HepG2 (cell line): ENCODE data around the gene CFAP69. TPM values are rescaled to one million over a fixed set of nuclear protein-coding genes. Genes with fewer than 3 reads are reported as not detected.

Experiments used
- ATAC-seq: fragments of 200-7000 bp; cut with Tn5 transposase; 3 replicates; pipeline ENCODE4 v1.9.1; 2020; ENCODE audit warnings: mild to moderate bottlenecking, moderate library complexity
- BruUV-seq: library from RNA; stranded (reverse); fragments of 400-500 nt; replicated peaks from 2 replicates; lab custom pipeline; 2021; lab: Mats Ljungman, UMichigan
- CTCF ChIA-PET: fragments of 300-600 bp; formaldehyde crosslinking; extraction: SDS; loops from one replicate; lab custom pipeline; 2021; ENCODE audit warnings: low total read pairs, inconsistent platforms, low intra/inter-chr PET ratio; lab: Yijun Ruan, JAX
- POLR2A ChIA-PET: fragments of 350-600 bp; sonication (Branson Sonifier 250); formaldehyde crosslinking; loops from one replicate; lab custom pipeline; 2020; ENCODE audit warnings: antibody characterized with exemption, inconsistent platforms; lab: Yijun Ruan, JAX
- DNase-seq: peaks from one replicate; pipeline ENCODE4 v3.0.0-alpha.2; 2015; ENCODE audit warnings: low spot score
- FAIRE-seq: peaks from 3 replicates; lab custom pipeline; 2011; peaks lifted over from hg19 to GRCh38; lab: Jason Lieb, UNC
- H2AFZ ChIP-seq: one replicate; pipeline ENCODE4 v1.6.1; 2011; ENCODE audit warnings: low read length, inconsistent platforms
- H3K27ac ChIP-seq: fragments of 300-600 bp; 3 replicates; pipeline ENCODE4 v1.8.0; 2011; ENCODE audit warnings: mixed run types, mild to moderate bottlenecking, mixed read lengths, low read length, inconsistent platforms; ENCODE audit not compliant: insufficient read depth; ENCODE audit errors: extremely low read length
- H3K27me3 ChIP-seq, 2 experiments: fragments of 200-600 bp in 1 of 2; 2 replicates in 1 of 2; 3 replicates in 1 of 2; pipeline versions ENCODE4 v1.6.0 to v1.8.0; 2011; ENCODE audit warnings: low read length in 2 of 2, mild to moderate bottlenecking in 2 of 2, moderate library complexity in 2 of 2, inconsistent platforms in 1 of 2; ENCODE audit not compliant: insufficient read depth in 2 of 2, control insufficient read depth in 1 of 2
- H3K36me3 ChIP-seq, 2 experiments: fragments of 200-600 bp in 1 of 2; replicated peaks in 1 of 2; 2 replicates in 1 of 2; 3 replicates in 1 of 2; pipeline versions ENCODE4 v1.5.1 to v1.8.0; 2011; ENCODE audit warnings: low read length in 2 of 2, inconsistent platforms in 1 of 2; ENCODE audit not compliant: insufficient read depth in 2 of 2, control insufficient read depth in 1 of 2
- H3K4me1 ChIP-seq: 2 replicates; pipeline ENCODE4 v1.5.1; 2012; ENCODE audit warnings: low read length, inconsistent platforms; ENCODE audit not compliant: insufficient read depth
- H3K4me2 ChIP-seq: 2 replicates; pipeline ENCODE4 v1.6.0; 2011; ENCODE audit warnings: low read depth, low read length, inconsistent platforms
- H3K4me3 ChIP-seq, 3 experiments: fragments of 200-600 bp in 1 of 3; sonication (generic), shearing (Covaris generic) in 1 of 3; replicated peaks in 1 of 3; 2 replicates each; pipeline ENCODE4 v1.5.1; 2011 to 2016; ENCODE audit warnings: low read length in 3 of 3, inconsistent platforms in 2 of 3, low read depth in 2 of 3, mild to moderate bottlenecking in 2 of 3, control low read depth in 1 of 3, mixed read lengths in 1 of 3; ENCODE audit not compliant: insufficient read depth in 1 of 3
- H3K79me2 ChIP-seq: one replicate; pipeline ENCODE4 v1.6.1; 2011; ENCODE audit warnings: low read length, inconsistent platforms; ENCODE audit not compliant: insufficient read depth
- H3K9ac ChIP-seq: 2 replicates; pipeline ENCODE4 v1.6.0; 2011; ENCODE audit warnings: mild to moderate bottlenecking, low read depth, low read length, inconsistent platforms; ENCODE audit not compliant: insufficient read depth
- H3K9me3 ChIP-seq: 2 replicates; pipeline ENCODE4 v1.5.1; 2012; ENCODE audit warnings: mild to moderate bottlenecking, low read length
- H4K20me1 ChIP-seq: 2 replicates; pipeline ENCODE4 v1.6.0; 2011; ENCODE audit warnings: inconsistent platforms, mild to moderate bottlenecking, low read length, moderate library complexity; ENCODE audit not compliant: insufficient read depth
- MAX ChIP-seq: IDR thresholded peaks from 2 replicates; pipeline ENCODE4 v1.6.1; 2012; ENCODE audit warnings: inconsistent platforms
- MTA3 ChIP-seq: sonication (generic); formaldehyde crosslinking; IDR thresholded peaks from 2 replicates; pipeline ENCODE4 v1.4.0; 2020; ENCODE audit warnings: missing genetic modification reagents
- NCOR1 ChIP-seq: fragments of 200-600 bp; sonication (generic); IDR thresholded peaks from 2 replicates; pipeline ENCODE4 v1.7.0; 2017; ENCODE audit warnings: antibody characterized with exemption, low read length, borderline replicate concordance
- RFX3 ChIP-seq: IDR thresholded peaks from 2 replicates; pipeline ENCODE4 v1.6.1; 2016; ENCODE audit warnings: missing biosample characterization, missing genetic modification reagents
- SOX13 ChIP-seq, 3 experiments: fragments of 450-650 bp in 1 of 3; sonication (generic) in 1 of 3; formaldehyde crosslinking in 1 of 3; IDR thresholded peaks in 2 of 3; conservative IDR thresholded peaks in 1 of 3; 2 replicates each; pipeline versions ENCODE4 v1.5.0 to v1.6.1; 2016 to 2020; ENCODE audit warnings: antibody characterized with exemption in 1 of 3, mild to moderate bottlenecking in 1 of 3, missing compliant biosample characterization in 1 of 3, missing genetic modification reagents in 1 of 3, moderate library complexity in 1 of 3
- ZFP91 ChIP-seq: sonication (generic); formaldehyde crosslinking; IDR thresholded peaks from 2 replicates; pipeline ENCODE4 v1.9.0; 2022; ENCODE audit warnings: missing genetic modification reagents, mild to moderate bottlenecking, borderline replicate concordance
- ZNF234 ChIP-seq: sonication (generic); formaldehyde crosslinking; conservative IDR thresholded peaks from 2 replicates; pipeline ENCODE4 v1.5.1; 2020; ENCODE audit warnings: mild to moderate bottlenecking, missing genetic modification reagents
- ZNF333 ChIP-seq: sonication (generic); formaldehyde crosslinking; IDR thresholded peaks from 2 replicates; pipeline ENCODE4 v1.4.0; 2020; ENCODE audit warnings: mild to moderate bottlenecking, missing genetic modification reagents, borderline replicate concordance
- ZNF567 ChIP-seq: sonication (generic); formaldehyde crosslinking; IDR thresholded peaks from 2 replicates; pipeline ENCODE4 v1.8.1; 2023; ENCODE audit warnings: mild to moderate bottlenecking, missing genetic modification reagents, borderline replicate concordance
- ZNF766 ChIP-seq: sonication (generic); formaldehyde crosslinking; IDR thresholded peaks from 2 replicates; pipeline ENCODE4 v1.5.0; 2020; ENCODE audit warnings: missing genetic modification reagents, borderline replicate concordance
- WGBS: methylation state at CpG from one replicate; pipeline ENCODE4 v1.1.6; 2017; ENCODE audit warnings: low lambda C conversion rate; 5-methylcytosine and 5-hydroxymethylcytosine counted together
- in situ Hi-C: cut with HindIII; loops from 2 replicates; pipeline ENCODE4 v1.10.0; 2017; ENCODE audit warnings: low pct_unique_long_range_greater_than_20kb; ENCODE audit not compliant: extremely low pct_ligation_motif_present
- intact Hi-C: fragments of 100-400 bp; cut with micrococcal nuclease; formaldehyde crosslinking; loops from one replicate; pipeline ENCODE4 v1.10.0; 2022; ENCODE audit not compliant: unreplicated experiment
- polyA plus RNA-seq, 8 experiments: library from polyadenylated mRNA; depleted of rRNA in 3 of 8; stranded (reverse) in 7 of 8; unstranded in 1 of 8; fragments of >200 nt; fragmentation: Illumina TruSeq in 4 of 8; extraction: Trizol in 4 of 8; gene quantifications; 2 replicates each; pipeline versions ENCODE4 v1.2.1 to v1.2.3, GENCODE V29; 2011 to 2016; ENCODE audit warnings: low read depth in 4 of 8, missing spikeins in 1 of 8, mixed read lengths in 1 of 8; ENCODE audit not compliant: insufficient read depth in 1 of 8
- total RNA-seq, 5 experiments: library from RNA; depleted of rRNA; stranded (reverse); fragments of >200 nt; fragmentation: Illumina TruSeq; extraction: Trizol; gene quantifications; 2 replicates each; pipeline ENCODE4 v1.2.3, GENCODE V29; 2016; ENCODE audit warnings: low read depth in 1 of 5

Gene CFAP69
- total and polyA plus RNA-seq, 2 of the 13 experiments (the other 11 are each of a cell fraction or from before 2014, with no cell fraction given), result 2.2 to 4.0 TPM

- TF ChIP-seq ZNF333 (CRISPR knock-in tag) (no peak), RFX3 (CRISPR knock-in tag) (no peak), MTA3 (CRISPR knock-in tag) (no peak), NCOR1 (peak; percentile 20; the same call in 1 of the 2 replicates), MAX (peak; percentile 19; the same call in 1 of the 2 replicates), ZFP91 (no peak), ZNF766 (CRISPR knock-in tag) (no peak), ZNF234 (CRISPR knock-in tag) (no peak), SOX13 (IDR thresholded peaks at IDR 0.05) (no peak), SOX13 (CRISPR knock-in tag; conservative IDR thresholded peaks at IDR 0.05 in 1 of 2, IDR thresholded peaks at IDR 0.05 in 1 of 2) (0 out of 4 replicates have a peak, but pooled peaks of 1 of the 2 experiments have one; percentile 11)
Measured at GRCh38 chr7:90276033-90276728, 31.2 kb downstream of the CFAP69 start (continued).

GRCh38 chr7:90288154-90288553 is 43.2 kb downstream of the CFAP69 start:
- ChIA-PET CTCF (no interaction called here), POLR2A (no interaction called here)
- Histone ChIP-seq H3K79me2 (no peaks in the 10 kb centered on the region), H2AFZ (no peak overlapping the region), H3K9me3 (no peaks in the 10 kb centered on the region; the same call in 1 of the 2 replicates), H3K9ac (no peak overlapping the region), H3K36me3 (no peaks in the 10 kb centered on the region), H3K4me2 (no peak overlapping the region), H3K4me3 (no peak overlapping the region), H3K27ac (no peak overlapping the region), H4K20me1 (no peaks in the 10 kb centered on the region), H3K4me1 (no peaks in the 10 kb centered on the region), H3K27me3 (no peaks in the 10 kb centered on the region)
- BruUV-seq, result no TSS peak
- intact Hi-C loops, result no loop called here
- ATAC-seq (no peak), DNase-seq (no peak), FAIRE-seq (no peak)
- in situ Hi-C loops, result no loop called here
- no peak for TF ChIP-seq ZNF567 (CRISPR knock-in tag)
- WGBS, result 92% methylated on average over 3 of the region's 3 CpGs
